HepG2 (cell line): Measurements from ENCODE around the gene SEMA3B. TPM values are rescaled to one million over a fixed set of nuclear protein-coding genes. Genes with fewer than 3 reads are reported as not detected.

Source experiments
- DR1 ChIP-seq: sonication (generic); formaldehyde crosslinking; IDR thresholded peaks from 2 replicates; pipeline ENCODE4 v1.8.0; 2021; ENCODE audit warnings: mild to moderate bottlenecking, missing genetic modification reagents, inconsistent platforms
- ELF4 ChIP-seq: sonication (generic); formaldehyde crosslinking; IDR thresholded peaks from 2 replicates; pipeline ENCODE4 v1.5.0; 2020; ENCODE audit warnings: missing genetic modification reagents, mild to moderate bottlenecking, moderate library complexity, borderline replicate concordance
- FOSL2 ChIP-seq: sonication (generic); formaldehyde crosslinking; IDR thresholded peaks from 2 replicates; pipeline ENCODE4 v1.4.0; 2020; ENCODE audit warnings: missing genetic modification reagents
- JUN ChIP-seq: sonication (generic); formaldehyde crosslinking; IDR thresholded peaks from 2 replicates; pipeline ENCODE4 v1.4.0; 2020; ENCODE audit warnings: mild to moderate bottlenecking, missing genetic modification reagents
- MAFG ChIP-seq: sonication (generic); formaldehyde crosslinking; IDR thresholded peaks from 2 replicates; pipeline ENCODE4 v1.5.1; 2020; ENCODE audit warnings: mild to moderate bottlenecking, missing genetic modification reagents
- MAFK ChIP-seq, 2 experiments: IDR thresholded peaks in 1 of 2; conservative IDR thresholded peaks in 1 of 2; 2 replicates each; pipeline ENCODE4 v1.6.1; 2011; ENCODE audit warnings: improper control_type of control experiment in 2 of 2, low read length in 2 of 2
- PHF20 ChIP-seq: sonication (generic); formaldehyde crosslinking; IDR thresholded peaks from 2 replicates; pipeline ENCODE4 v1.5.0; 2020; ENCODE audit warnings: mild to moderate bottlenecking, missing genetic modification reagents
- RBM39 ChIP-seq: fragments of 200-400 bp; formaldehyde crosslinking; IDR thresholded peaks from one replicate; pipeline ENCODE4 v1.6.1; 2018; ENCODE audit warnings: antibody characterized with exemption, mild to moderate bottlenecking, low read depth, low read length; ENCODE audit not compliant: poor library complexity, severe bottlenecking
- ZFP36L1 ChIP-seq: sonication (generic); formaldehyde crosslinking; IDR thresholded peaks from 2 replicates; pipeline ENCODE4 v1.8.0; 2022; ENCODE audit warnings: mild to moderate bottlenecking, missing genetic modification reagents, moderate library complexity
- ZNF10 ChIP-seq: sonication (generic); formaldehyde crosslinking; IDR thresholded peaks from 2 replicates; pipeline ENCODE4 v1.4.0; 2020; ENCODE audit warnings: mild to moderate bottlenecking, low read depth, missing genetic modification reagents, borderline replicate concordance
- ZNF24 ChIP-seq: fragments of 450-650 bp; IDR thresholded peaks from 2 replicates; pipeline ENCODE4 v1.6.1; 2017; ENCODE audit warnings: antibody characterized with exemption, mild to moderate bottlenecking
- ZNF296 ChIP-seq: sonication (generic); formaldehyde crosslinking; conservative IDR thresholded peaks from 2 replicates; pipeline ENCODE4 v1.5.0; 2020; ENCODE audit warnings: mild to moderate bottlenecking, missing genetic modification reagents
- ZSCAN25 ChIP-seq: sonication (generic); formaldehyde crosslinking; IDR thresholded peaks from 2 replicates; pipeline ENCODE4 v1.8.0; 2022; ENCODE audit warnings: mild to moderate bottlenecking, missing genetic modification reagents
- polyA plus RNA-seq, 8 experiments: library from polyadenylated mRNA; depleted of rRNA in 3 of 8; stranded (reverse) in 7 of 8; unstranded in 1 of 8; fragments of >200 nt; fragmentation: Illumina TruSeq in 4 of 8; extraction: Trizol in 4 of 8; gene quantifications; 2 replicates each; pipeline versions ENCODE4 v1.2.1 to v1.2.3, GENCODE V29; 2011 to 2016; ENCODE audit warnings: low read depth in 4 of 8, missing spikeins in 1 of 8, mixed read lengths in 1 of 8; ENCODE audit not compliant: insufficient read depth in 1 of 8
- total RNA-seq, 5 experiments: library from RNA; depleted of rRNA; stranded (reverse); fragments of >200 nt; fragmentation: Illumina TruSeq; extraction: Trizol; gene quantifications; 2 replicates each; pipeline ENCODE4 v1.2.3, GENCODE V29; 2016; ENCODE audit warnings: low read depth in 1 of 5
- TF ChIP-seq, protein P1 (sequence below): sonication (generic); formaldehyde crosslinking; IDR thresholded peaks from 2 replicates; pipeline ENCODE4 v1.4.0; 2020; ENCODE audit warnings: missing genetic modification reagents
- TF ChIP-seq, protein P2 (sequence below): IDR thresholded peaks from 2 replicates; pipeline ENCODE4 v1.6.1; 2016; ENCODE audit warnings: control low read depth
- TF ChIP-seq, protein P3 (sequence below): sonication (generic); formaldehyde crosslinking; IDR thresholded peaks from 2 replicates; pipeline ENCODE4 v1.4.0; 2020; ENCODE audit warnings: missing genetic modification reagents
- TF ChIP-seq, protein P4 (sequence below): fragments of 450-650 bp; IDR thresholded peaks from 2 replicates; pipeline ENCODE4 v1.6.1; 2017

The SEMA3B gene
- total and polyA plus RNA-seq, 2 of the 13 experiments (the other 11 are each of a cell fraction or from before 2014, with no cell fraction given): 93.2 to 158 TPM

DNA sequence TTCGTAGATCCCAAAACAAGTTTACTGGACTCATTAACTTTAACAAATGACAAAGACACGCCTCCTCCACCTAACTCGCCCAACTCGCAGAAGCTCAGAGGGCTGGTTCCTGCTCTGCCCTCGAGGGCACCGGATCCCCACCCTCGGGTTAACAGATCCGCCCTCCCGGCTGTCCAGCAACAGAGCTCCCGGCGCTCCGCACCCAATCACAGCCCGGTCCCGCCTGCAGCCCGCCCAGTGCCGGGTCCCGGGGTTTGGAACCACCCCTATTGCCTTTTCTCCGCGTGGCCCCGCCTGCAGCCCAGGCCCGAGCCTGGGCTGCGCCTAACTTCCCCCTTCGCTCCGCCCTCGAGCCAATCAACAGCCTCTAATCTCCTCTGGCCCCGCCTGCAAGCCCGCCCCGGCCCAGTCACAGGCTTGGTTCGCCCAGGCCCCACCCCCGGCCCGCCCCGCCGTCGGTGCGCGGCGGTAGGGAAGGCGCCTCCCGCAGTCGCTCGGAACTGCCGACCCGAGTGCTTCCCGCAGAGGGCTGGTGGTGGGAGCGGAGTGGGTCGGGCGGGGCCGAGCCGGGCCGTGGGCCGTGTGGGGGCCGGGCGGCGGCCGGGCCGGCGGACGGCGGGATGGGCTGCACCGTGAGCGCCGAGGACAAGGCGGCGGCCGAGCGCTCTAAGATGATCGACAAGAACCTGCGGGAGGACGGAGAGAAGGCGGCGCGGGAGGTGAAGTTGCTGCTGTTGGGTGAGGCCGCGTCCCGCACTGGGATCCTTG lies 33.0 kb upstream of the SEMA3B start, which contains the start of gene GNAI2 (continued):
- TF ChIP-seq, protein P1, sequence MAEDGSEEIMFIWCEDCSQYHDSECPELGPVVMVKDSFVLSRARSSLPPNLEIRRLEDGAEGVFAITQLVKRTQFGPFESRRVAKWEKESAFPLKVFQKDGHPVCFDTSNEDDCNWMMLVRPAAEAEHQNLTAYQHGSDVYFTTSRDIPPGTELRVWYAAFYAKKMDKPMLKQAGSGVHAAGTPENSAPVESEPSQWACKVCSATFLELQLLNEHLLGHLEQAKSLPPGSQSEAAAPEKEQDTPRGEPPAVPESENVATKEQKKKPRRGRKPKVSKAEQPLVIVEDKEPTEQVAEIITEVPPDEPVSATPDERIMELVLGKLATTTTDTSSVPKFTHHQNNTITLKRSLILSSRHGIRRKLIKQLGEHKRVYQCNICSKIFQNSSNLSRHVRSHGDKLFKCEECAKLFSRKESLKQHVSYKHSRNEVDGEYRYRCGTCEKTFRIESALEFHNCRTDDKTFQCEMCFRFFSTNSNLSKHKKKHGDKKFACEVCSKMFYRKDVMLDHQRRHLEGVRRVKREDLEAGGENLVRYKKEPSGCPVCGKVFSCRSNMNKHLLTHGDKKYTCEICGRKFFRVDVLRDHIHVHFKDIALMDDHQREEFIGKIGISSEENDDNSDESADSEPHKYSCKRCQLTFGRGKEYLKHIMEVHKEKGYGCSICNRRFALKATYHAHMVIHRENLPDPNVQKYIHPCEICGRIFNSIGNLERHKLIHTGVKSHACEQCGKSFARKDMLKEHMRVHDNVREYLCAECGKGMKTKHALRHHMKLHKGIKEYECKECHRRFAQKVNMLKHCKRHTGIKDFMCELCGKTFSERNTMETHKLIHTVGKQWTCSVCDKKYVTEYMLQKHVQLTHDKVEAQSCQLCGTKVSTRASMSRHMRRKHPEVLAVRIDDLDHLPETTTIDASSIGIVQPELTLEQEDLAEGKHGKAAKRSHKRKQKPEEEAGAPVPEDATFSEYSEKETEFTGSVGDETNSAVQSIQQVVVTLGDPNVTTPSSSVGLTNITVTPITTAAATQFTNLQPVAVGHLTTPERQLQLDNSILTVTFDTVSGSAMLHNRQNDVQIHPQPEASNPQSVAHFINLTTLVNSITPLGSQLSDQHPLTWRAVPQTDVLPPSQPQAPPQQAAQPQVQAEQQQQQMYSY (CRISPR knock-in tag): 0 out of 2 replicates have a peak, but pooled peaks have one; percentile 49
- TF ChIP-seq MAFG (CRISPR knock-in tag) (no peak), RBM39 (peak; percentile 33), ZSCAN25 (CRISPR knock-in tag) (peak; percentile 42; the same call in 1 of the 2 replicates), FOSL2 (CRISPR knock-in tag) (no peak), ZNF24 (no peak), ELF4 (CRISPR knock-in tag) (no peak), DR1 (CRISPR knock-in tag) (peak; percentile 59; the same call in 1 of the 2 replicates), ZNF10 (no peak), ZFP36L1 (CRISPR knock-in tag) (no peak), ZNF296 (no peak), MAFK (conservative IDR thresholded peaks at IDR 0.05 in 1 of 2, IDR thresholded peaks at IDR 0.05 in 1 of 2; ENCODE audit: low read length in 2 of 2) (peak in 1 of 2 experiments; percentile 76; a peak in 2 of 4 replicates), JUN (CRISPR knock-in tag) (no peak), PHF20 (CRISPR knock-in tag) (peak; percentile 52; the same call in 1 of the 2 replicates)
- TF ChIP-seq, protein P2, sequence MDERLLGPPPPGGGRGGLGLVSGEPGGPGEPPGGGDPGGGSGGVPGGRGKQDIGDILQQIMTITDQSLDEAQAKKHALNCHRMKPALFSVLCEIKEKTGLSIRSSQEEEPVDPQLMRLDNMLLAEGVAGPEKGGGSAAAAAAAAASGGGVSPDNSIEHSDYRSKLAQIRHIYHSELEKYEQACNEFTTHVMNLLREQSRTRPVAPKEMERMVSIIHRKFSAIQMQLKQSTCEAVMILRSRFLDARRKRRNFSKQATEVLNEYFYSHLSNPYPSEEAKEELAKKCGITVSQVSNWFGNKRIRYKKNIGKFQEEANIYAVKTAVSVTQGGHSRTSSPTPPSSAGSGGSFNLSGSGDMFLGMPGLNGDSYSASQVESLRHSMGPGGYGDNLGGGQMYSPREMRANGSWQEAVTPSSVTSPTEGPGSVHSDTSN (CRISPR knock-in tag): no peak
- TF ChIP-seq, protein P3, sequence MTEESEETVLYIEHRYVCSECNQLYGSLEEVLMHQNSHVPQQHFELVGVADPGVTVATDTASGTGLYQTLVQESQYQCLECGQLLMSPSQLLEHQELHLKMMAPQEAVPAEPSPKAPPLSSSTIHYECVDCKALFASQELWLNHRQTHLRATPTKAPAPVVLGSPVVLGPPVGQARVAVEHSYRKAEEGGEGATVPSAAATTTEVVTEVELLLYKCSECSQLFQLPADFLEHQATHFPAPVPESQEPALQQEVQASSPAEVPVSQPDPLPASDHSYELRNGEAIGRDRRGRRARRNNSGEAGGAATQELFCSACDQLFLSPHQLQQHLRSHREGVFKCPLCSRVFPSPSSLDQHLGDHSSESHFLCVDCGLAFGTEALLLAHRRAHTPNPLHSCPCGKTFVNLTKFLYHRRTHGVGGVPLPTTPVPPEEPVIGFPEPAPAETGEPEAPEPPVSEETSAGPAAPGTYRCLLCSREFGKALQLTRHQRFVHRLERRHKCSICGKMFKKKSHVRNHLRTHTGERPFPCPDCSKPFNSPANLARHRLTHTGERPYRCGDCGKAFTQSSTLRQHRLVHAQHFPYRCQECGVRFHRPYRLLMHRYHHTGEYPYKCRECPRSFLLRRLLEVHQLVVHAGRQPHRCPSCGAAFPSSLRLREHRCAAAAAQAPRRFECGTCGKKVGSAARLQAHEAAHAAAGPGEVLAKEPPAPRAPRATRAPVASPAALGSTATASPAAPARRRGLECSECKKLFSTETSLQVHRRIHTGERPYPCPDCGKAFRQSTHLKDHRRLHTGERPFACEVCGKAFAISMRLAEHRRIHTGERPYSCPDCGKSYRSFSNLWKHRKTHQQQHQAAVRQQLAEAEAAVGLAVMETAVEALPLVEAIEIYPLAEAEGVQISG (CRISPR knock-in tag): peak; percentile 78
- TF ChIP-seq, protein P4, sequence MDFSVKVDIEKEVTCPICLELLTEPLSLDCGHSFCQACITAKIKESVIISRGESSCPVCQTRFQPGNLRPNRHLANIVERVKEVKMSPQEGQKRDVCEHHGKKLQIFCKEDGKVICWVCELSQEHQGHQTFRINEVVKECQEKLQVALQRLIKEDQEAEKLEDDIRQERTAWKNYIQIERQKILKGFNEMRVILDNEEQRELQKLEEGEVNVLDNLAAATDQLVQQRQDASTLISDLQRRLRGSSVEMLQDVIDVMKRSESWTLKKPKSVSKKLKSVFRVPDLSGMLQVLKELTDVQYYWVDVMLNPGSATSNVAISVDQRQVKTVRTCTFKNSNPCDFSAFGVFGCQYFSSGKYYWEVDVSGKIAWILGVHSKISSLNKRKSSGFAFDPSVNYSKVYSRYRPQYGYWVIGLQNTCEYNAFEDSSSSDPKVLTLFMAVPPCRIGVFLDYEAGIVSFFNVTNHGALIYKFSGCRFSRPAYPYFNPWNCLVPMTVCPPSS: no peak
